K562 (cell line): Measurements from ENCODE around the gene CHRM1. TPM values are rescaled to one million over a fixed set of nuclear protein-coding genes. Genes with fewer than 3 reads are reported as not detected.

ENCODE experiments used
- CREM ChIP-seq: IDR thresholded peaks from 2 replicates; pipeline ENCODE4 v1.6.1; 2014; ENCODE audit warnings: antibody characterized with exemption, low read depth
- CTBP1 ChIP-seq: fragments of 450-650 bp; IDR thresholded peaks from 2 replicates; pipeline ENCODE4 v1.6.1; 2016; ENCODE audit warnings: borderline replicate concordance
- ELF1 ChIP-seq: fragments of 200-800 bp; sonication (Bioruptor generic); IDR thresholded peaks from 2 replicates; pipeline ENCODE4 v1.6.1; 2016; ENCODE audit warnings: missing genetic modification characterization, missing compliant biosample characterization
- HSF4 ChIP-seq: fragments of 250-450 bp; sonication (Bioruptor Pico); IDR thresholded peaks from 2 replicates; pipeline ENCODE4 v2.1.2; 2022; ENCODE audit warnings: mild to moderate bottlenecking, moderate library complexity, borderline replicate concordance
- KDM5B ChIP-seq: fragments of 200-600 bp; sonication (generic); IDR thresholded peaks from 2 replicates; pipeline ENCODE4 v1.6.1; 2012; ENCODE audit warnings: low read depth, mild to moderate bottlenecking, moderate library complexity, low read length, control low read depth, inconsistent platforms; ENCODE audit not compliant: insufficient replicate concordance
- ZKSCAN3 ChIP-seq: fragments of 250-450 bp; sonication (Bioruptor Pico); IDR thresholded peaks from 2 replicates; pipeline ENCODE4 v1.4.0; 2020
- ZNF23 ChIP-seq: fragments of 250-450 bp; sonication (Bioruptor Pico); IDR thresholded peaks from 2 replicates; pipeline ENCODE4 v1.4.0; 2020; ENCODE audit warnings: mild to moderate bottlenecking
- ZNF785 ChIP-seq: fragments of 250-450 bp; sonication (Bioruptor Pico); IDR thresholded peaks from 2 replicates; pipeline ENCODE4 v1.4.0; 2020; ENCODE audit warnings: mild to moderate bottlenecking
- polyA plus RNA-seq, 8 experiments: library from polyadenylated mRNA; depleted of rRNA in 4 of 8; stranded (reverse) in 5 of 8; unstranded in 3 of 8; fragments of >200 nt; fragmentation: Nextera tagmentation in 2 of 8; fragmentation: Illumina TruSeq in 1 of 8; extraction: Ambion mirVana in 2 of 8; extraction: Trizol in 1 of 8; gene quantifications; 2 replicates each; pipeline versions ENCODE4 v1.2.1 to v1.2.3, GENCODE V29; 2011 to 2014; ENCODE audit warnings: inconsistent platforms in 1 of 8, missing spikeins in 1 of 8
- total RNA-seq, 7 experiments: library from RNA; depleted of rRNA in 6 of 7; stranded (reverse); fragments of >200 nt in 6 of 7; fragmentation: Illumina TruSeq in 2 of 7; extraction: Trizol in 2 of 7; gene quantifications; 2 replicates each; pipeline versions ENCODE4 v1.2.1 to v1.2.3, GENCODE V29; 2011 to 2021; ENCODE audit warnings: low replicate concordance in 1 of 7
- TF ChIP-seq, protein P1 (sequence below): IDR thresholded peaks from 3 replicates; pipeline ENCODE4 v1.6.1; 2011; ENCODE audit warnings: borderline replicate concordance, mild to moderate bottlenecking, moderate library complexity; ENCODE audit not compliant: insufficient read length; ENCODE audit errors: extremely low read depth
- TF ChIP-seq, protein P2 (sequence below): sonication (generic); formaldehyde crosslinking; IDR thresholded peaks from 2 replicates; pipeline ENCODE4 v1.8.0; 2023; ENCODE audit warnings: mild to moderate bottlenecking, missing genetic modification reagents
- TF ChIP-seq, protein P3 (sequence below), 2 experiments: fragments of 450-650 bp in 1 of 2; sonication (generic) in 1 of 2; formaldehyde crosslinking in 1 of 2; IDR thresholded peaks; 2 replicates each; pipeline versions ENCODE4 v1.7.1 to v1.9.0; 2016 to 2022; ENCODE audit warnings: inconsistent platforms in 1 of 2, mild to moderate bottlenecking in 1 of 2, missing genetic modification reagents in 1 of 2

CHRM1 gene
- total and polyA plus RNA-seq, 9 of the 15 experiments (the other 6 are each of a cell fraction or from before 2014, with no cell fraction given) = not detected

DNA sequence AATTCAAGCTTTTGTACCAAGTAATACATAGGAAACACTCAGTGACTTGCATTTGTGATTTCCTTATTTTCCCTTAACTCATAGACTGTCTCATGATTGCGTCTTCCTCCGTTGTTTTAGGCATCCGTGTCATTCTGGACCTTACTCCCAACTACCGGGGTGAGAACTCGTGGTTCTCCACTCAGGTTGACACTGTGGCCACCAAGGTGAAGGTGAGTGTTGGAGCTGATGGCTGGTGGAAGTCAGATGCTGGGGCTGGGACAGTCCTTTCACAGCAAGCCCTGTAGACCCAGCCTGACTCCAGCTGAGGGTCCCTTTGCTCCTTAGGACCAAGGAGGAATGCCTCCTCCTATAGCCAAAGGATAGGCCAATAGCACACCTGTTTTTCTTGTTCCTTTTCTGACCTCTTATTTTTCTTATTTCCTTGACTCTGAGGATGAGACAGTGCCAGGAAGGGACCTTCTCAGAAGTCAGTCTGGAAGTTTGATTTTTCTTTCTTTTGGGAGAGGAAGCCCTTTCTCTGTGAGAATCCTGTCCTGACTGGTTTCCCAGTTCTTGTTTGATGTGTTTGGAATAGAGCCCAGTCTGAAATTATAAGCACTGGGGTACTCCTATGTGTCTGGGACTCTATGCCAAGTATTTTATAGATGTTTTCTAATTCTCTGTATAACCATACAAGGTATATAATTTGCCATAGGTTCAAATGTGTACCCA is 38.2 kb downstream of the CHRM1 start (continued):
- TF ChIP-seq, protein P1, sequence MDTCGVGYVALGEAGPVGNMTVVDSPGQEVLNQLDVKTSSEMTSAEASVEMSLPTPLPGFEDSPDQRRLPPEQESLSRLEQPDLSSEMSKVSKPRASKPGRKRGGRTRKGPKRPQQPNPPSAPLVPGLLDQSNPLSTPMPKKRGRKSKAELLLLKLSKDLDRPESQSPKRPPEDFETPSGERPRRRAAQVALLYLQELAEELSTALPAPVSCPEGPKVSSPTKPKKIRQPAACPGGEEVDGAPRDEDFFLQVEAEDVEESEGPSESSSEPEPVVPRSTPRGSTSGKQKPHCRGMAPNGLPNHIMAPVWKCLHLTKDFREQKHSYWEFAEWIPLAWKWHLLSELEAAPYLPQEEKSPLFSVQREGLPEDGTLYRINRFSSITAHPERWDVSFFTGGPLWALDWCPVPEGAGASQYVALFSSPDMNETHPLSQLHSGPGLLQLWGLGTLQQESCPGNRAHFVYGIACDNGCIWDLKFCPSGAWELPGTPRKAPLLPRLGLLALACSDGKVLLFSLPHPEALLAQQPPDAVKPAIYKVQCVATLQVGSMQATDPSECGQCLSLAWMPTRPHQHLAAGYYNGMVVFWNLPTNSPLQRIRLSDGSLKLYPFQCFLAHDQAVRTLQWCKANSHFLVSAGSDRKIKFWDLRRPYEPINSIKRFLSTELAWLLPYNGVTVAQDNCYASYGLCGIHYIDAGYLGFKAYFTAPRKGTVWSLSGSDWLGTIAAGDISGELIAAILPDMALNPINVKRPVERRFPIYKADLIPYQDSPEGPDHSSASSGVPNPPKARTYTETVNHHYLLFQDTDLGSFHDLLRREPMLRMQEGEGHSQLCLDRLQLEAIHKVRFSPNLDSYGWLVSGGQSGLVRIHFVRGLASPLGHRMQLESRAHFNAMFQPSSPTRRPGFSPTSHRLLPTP = no peak
- TF ChIP-seq, protein P2, sequence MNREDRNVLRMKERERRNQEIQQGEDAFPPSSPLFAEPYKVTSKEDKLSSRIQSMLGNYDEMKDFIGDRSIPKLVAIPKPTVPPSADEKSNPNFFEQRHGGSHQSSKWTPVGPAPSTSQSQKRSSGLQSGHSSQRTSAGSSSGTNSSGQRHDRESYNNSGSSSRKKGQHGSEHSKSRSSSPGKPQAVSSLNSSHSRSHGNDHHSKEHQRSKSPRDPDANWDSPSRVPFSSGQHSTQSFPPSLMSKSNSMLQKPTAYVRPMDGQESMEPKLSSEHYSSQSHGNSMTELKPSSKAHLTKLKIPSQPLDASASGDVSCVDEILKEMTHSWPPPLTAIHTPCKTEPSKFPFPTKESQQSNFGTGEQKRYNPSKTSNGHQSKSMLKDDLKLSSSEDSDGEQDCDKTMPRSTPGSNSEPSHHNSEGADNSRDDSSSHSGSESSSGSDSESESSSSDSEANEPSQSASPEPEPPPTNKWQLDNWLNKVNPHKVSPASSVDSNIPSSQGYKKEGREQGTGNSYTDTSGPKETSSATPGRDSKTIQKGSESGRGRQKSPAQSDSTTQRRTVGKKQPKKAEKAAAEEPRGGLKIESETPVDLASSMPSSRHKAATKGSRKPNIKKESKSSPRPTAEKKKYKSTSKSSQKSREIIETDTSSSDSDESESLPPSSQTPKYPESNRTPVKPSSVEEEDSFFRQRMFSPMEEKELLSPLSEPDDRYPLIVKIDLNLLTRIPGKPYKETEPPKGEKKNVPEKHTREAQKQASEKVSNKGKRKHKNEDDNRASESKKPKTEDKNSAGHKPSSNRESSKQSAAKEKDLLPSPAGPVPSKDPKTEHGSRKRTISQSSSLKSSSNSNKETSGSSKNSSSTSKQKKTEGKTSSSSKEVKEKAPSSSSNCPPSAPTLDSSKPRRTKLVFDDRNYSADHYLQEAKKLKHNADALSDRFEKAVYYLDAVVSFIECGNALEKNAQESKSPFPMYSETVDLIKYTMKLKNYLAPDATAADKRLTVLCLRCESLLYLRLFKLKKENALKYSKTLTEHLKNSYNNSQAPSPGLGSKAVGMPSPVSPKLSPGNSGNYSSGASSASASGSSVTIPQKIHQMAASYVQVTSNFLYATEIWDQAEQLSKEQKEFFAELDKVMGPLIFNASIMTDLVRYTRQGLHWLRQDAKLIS (CRISPR knock-in tag) = peak; percentile 72
- TF ChIP-seq ZNF785 (CRISPR knock-in tag) (no peak), ZKSCAN3 (CRISPR knock-in tag) (no peak), CREM (no peak), HSF4 (CRISPR knock-in tag) (no peak), CTBP1 (no peak), ELF1 (tag) (no peak), KDM5B (peak; percentile 66), ZNF23 (CRISPR knock-in tag) (no peak)
- TF ChIP-seq, protein P3, sequence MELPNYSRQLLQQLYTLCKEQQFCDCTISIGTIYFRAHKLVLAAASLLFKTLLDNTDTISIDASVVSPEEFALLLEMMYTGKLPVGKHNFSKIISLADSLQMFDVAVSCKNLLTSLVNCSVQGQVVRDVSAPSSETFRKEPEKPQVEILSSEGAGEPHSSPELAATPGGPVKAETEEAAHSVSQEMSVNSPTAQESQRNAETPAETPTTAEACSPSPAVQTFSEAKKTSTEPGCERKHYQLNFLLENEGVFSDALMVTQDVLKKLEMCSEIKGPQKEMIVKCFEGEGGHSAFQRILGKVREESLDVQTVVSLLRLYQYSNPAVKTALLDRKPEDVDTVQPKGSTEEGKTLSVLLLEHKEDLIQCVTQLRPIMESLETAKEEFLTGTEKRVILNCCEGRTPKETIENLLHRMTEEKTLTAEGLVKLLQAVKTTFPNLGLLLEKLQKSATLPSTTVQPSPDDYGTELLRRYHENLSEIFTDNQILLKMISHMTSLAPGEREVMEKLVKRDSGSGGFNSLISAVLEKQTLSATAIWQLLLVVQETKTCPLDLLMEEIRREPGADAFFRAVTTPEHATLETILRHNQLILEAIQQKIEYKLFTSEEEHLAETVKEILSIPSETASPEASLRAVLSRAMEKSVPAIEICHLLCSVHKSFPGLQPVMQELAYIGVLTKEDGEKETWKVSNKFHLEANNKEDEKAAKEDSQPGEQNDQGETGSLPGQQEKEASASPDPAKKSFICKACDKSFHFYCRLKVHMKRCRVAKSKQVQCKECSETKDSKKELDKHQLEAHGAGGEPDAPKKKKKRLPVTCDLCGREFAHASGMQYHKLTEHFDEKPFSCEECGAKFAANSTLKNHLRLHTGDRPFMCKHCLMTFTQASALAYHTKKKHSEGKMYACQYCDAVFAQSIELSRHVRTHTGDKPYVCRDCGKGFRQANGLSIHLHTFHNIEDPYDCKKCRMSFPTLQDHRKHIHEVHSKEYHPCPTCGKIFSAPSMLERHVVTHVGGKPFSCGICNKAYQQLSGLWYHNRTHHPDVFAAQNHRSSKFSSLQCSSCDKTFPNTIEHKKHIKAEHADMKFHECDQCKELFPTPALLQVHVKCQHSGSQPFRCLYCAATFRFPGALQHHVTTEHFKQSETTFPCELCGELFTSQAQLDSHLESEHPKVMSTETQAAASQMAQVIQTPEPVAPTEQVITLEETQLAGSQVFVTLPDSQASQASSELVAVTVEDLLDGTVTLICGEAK (IDR thresholded peaks at IDR 0.05) = peak; percentile 48; the same call in 1 of the 2 replicates
- TF ChIP-seq, protein P3 (CRISPR knock-in tag; IDR thresholded peaks at IDR 0.05) = no peak
